Caco-2 (cell line): ENCODE measurements around the gene SMAD7. TPM values are rescaled to one million over a fixed set of nuclear protein-coding genes. Genes with fewer than 3 reads are reported as not detected.

Experiments used
- BruUV-seq: library from RNA; stranded (reverse); fragments of 400-500 nt; replicated peaks from 2 replicates; lab custom pipeline; 2021; lab: Mats Ljungman, UMichigan
- CTCF ChIA-PET: fragments of 300-600 bp; sonication (Branson Sonifier 250); formaldehyde crosslinking; loops from one replicate; lab custom pipeline; 2022; ENCODE audit warnings: antibody characterized with exemption; lab: Charles Lee
- POLR2A ChIA-PET: fragments of 300-600 bp; sonication (Branson Sonifier 250); formaldehyde crosslinking; loops from one replicate; lab custom pipeline; 2022; ENCODE audit warnings: antibody characterized with exemption; lab: Charles Lee
- DNase-seq, 2 experiments: peaks; one replicate each; pipeline versions ENCODE4 v3.0.0 to v3.0.0-alpha.2; 2020 to 2022
- H3K27me3 ChIP-seq: replicated peaks from 2 replicates; pipeline ENCODE4 v1.6.0; 2011; ENCODE audit warnings: low read length; ENCODE audit not compliant: control insufficient read depth, insufficient read depth
- H3K36me3 ChIP-seq: 2 replicates; pipeline ENCODE4 v1.5.1; 2011; ENCODE audit warnings: low read length; ENCODE audit not compliant: control insufficient read depth, insufficient read depth
- H3K4me1 ChIP-seq: fragments of 250-450 bp; sonication (Bioruptor Pico); 2 replicates; pipeline ENCODE4 v1.5.1; 2020; ENCODE audit warnings: mild to moderate bottlenecking
- H3K4me3 ChIP-seq: 2 replicates; pipeline ENCODE4 v1.5.1; 2011; ENCODE audit warnings: low read depth, mild to moderate bottlenecking, control low read depth, low read length
- H3K9me3 ChIP-seq: fragments of 250-450 bp; sonication (Bioruptor Pico); 2 replicates; pipeline ENCODE4 v1.5.1; 2020; ENCODE audit warnings: mild to moderate bottlenecking, moderate library complexity
- H3K27ac Mint-ChIP-seq: one replicate; pipeline ENCODE4 v1.8.0; 2022; ENCODE audit warnings: mixed read lengths; ENCODE audit not compliant: unreplicated experiment
- H3K27me3 Mint-ChIP-seq: one replicate; pipeline ENCODE4 v1.8.0; 2022; ENCODE audit warnings: mixed read lengths; ENCODE audit not compliant: insufficient read depth, unreplicated experiment
- H3K36me3 Mint-ChIP-seq: one replicate; pipeline ENCODE4 v1.8.0; 2022; ENCODE audit warnings: mild to moderate bottlenecking, mixed read lengths; ENCODE audit not compliant: insufficient read depth, unreplicated experiment
- H3K4me1 Mint-ChIP-seq: one replicate; pipeline ENCODE4 v1.8.0; 2022; ENCODE audit warnings: low read depth, mixed read lengths; ENCODE audit not compliant: unreplicated experiment
- H3K4me3 Mint-ChIP-seq: one replicate; pipeline ENCODE4 v1.8.0; 2022; ENCODE audit warnings: mild to moderate bottlenecking, moderate library complexity, mixed read lengths; ENCODE audit not compliant: unreplicated experiment
- H3K9me3 Mint-ChIP-seq: one replicate; pipeline ENCODE4 v1.8.0; 2022; ENCODE audit warnings: mixed read lengths; ENCODE audit not compliant: unreplicated experiment
- intact Hi-C: fragments of 100-400 bp; cut with micrococcal nuclease; formaldehyde crosslinking; loops from one replicate; pipeline ENCODE4 v1.10.0; 2022; ENCODE audit not compliant: unreplicated experiment
- total RNA-seq: library from RNA; stranded (reverse); gene quantifications from 2 replicates; pipeline ENCODE4 v1.2.3, GENCODE V29; 2022
- TF ChIP-seq, protein P1 (sequence below), 2 experiments: fragments of 200-600 bp in 1 of 2; IDR thresholded peaks; 1 replicate in 1 of 2; 2 replicates in 1 of 2; pipeline versions ENCODE4 v1.5.1 to v1.8.0; 2011 to 2022; ENCODE audit warnings: antibody characterized with exemption in 1 of 2, control low read depth in 1 of 2, inconsistent platforms in 1 of 2, low read depth in 1 of 2, low read length in 1 of 2, mild to moderate bottlenecking in 1 of 2, moderate library complexity in 1 of 2; ENCODE audit not compliant: insufficient read depth in 1 of 2, severe bottlenecking in 1 of 2, unreplicated experiment in 1 of 2

SMAD7 gene
- total RNA-seq, 1 experiment from 2014 or later, result 9.3 TPM

DNA sequence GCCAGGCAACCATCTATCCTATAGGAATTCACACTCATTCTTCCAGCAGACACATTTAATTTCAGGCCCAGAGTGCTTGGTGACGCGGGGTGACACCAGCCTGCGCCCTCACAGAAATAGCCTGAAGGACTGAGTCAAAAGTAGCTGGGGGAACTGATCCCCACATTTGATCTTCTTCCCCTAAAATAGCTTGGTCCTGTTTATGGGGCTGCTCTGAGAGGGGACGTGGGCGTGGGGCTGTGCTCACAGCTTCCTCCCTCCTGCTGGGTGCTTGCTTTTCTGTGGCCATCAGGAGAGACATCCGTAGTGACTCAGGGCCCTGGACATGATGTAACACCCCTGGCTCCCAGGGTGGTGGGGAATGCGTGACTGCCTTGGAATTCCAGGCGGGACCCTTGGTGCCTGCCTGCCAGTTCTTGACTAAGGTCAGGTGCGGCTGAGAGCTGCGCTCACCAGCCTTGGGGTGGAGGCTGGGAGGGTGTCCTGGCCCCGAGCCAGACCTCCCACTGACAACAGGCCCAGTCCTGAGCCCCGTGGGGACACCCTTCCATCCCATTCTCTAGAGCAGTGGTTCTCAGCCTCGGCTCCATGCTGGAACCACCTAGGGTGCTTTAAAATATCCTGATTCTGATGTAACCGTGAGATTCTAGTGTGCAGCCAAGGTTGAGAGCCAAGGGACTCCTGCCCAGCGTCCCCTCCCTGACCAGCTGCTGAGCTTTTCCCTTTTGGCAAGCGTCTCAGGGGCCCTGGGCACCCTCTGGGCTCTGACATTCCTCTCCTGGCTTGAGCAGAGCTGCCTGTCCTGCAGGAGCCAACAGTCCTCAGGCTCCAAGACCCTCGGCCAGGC is 47.4 kb upstream of the SMAD7 start:
- peaks cover 29% of the 10 kb centered on the region for H3K4me1 ChIP-seq
- no TSS peak for BruUV-seq
- peaks cover 14% of the 10 kb centered on the region for H3K4me1 Mint-ChIP-seq
- H3K27ac Mint-ChIP-seq, result peak overlapping the region; percentile 86
- H3K27me3 ChIP-seq, result no peaks in the 10 kb centered on the region
- H3K9me3 Mint-ChIP-seq, result no peaks in the 10 kb centered on the region
- H3K4me3 Mint-ChIP-seq, result no peak overlapping the region
- CTCF ChIA-PET, result interaction anchor here (1.3 kb wide), 1 partner anchor 44 kb away, joined by 3 read pairs; no protein-coding TSS in a partner anchor
- POLR2A ChIA-PET, result interaction anchor here (1.5 kb wide), 1 partner anchor 46 kb away, joined by 10 read pairs; no protein-coding TSS in a partner anchor
- H3K4me3 ChIP-seq, result no peak overlapping the region
- H3K36me3 Mint-ChIP-seq, result no peaks in the 10 kb centered on the region
- H3K9me3 ChIP-seq, result no peaks in the 10 kb centered on the region
- TF ChIP-seq, protein P1, sequence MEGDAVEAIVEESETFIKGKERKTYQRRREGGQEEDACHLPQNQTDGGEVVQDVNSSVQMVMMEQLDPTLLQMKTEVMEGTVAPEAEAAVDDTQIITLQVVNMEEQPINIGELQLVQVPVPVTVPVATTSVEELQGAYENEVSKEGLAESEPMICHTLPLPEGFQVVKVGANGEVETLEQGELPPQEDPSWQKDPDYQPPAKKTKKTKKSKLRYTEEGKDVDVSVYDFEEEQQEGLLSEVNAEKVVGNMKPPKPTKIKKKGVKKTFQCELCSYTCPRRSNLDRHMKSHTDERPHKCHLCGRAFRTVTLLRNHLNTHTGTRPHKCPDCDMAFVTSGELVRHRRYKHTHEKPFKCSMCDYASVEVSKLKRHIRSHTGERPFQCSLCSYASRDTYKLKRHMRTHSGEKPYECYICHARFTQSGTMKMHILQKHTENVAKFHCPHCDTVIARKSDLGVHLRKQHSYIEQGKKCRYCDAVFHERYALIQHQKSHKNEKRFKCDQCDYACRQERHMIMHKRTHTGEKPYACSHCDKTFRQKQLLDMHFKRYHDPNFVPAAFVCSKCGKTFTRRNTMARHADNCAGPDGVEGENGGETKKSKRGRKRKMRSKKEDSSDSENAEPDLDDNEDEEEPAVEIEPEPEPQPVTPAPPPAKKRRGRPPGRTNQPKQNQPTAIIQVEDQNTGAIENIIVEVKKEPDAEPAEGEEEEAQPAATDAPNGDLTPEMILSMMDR (IDR thresholded peaks at IDR 0.05; ENCODE audit: insufficient read depth in 1 of 2, low read depth in 1 of 2, low read length in 1 of 2, severe bottlenecking in 1 of 2, unreplicated experiment in 1 of 2), result no peak
- no peaks in the 10 kb centered on the region for H3K27me3 Mint-ChIP-seq
- intact Hi-C loops, result no loop called here
- peak; percentile 55 to 67 for DNase-seq
- H3K36me3 ChIP-seq, result no peaks in the 10 kb centered on the region

DNA sequence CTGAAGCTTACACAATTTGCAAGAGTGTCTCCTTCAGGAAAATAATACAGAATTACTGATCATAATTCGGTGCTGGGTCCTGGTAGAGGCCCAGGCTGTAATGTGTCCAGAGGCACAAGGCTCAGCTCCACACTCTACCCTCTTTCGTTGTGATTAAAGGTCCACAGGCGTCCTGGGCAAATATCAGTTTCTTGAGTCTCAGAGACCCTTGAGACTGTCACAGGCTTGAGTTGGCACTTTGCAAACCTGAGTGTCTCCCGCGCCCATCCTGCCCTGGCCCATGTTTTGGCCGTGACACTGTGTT is 46.9 kb upstream of the SMAD7 start:
- H3K27me3 ChIP-seq, result no peaks in the 10 kb centered on the region
- H3K4me3 ChIP-seq, result no peak overlapping the region
- no peaks in the 10 kb centered on the region for H3K36me3 ChIP-seq
- ChIA-PET CTCF (interaction anchor here (0.5 to 1.3 kb wide), 2 partner anchors 44 to 418 kb away, joined by 3 read pairs; no protein-coding TSS in a partner anchor), POLR2A (interaction anchor here (1.5 kb wide), 1 partner anchor 46 kb away, joined by 10 read pairs; no protein-coding TSS in a partner anchor)
- no TSS peak for BruUV-seq
- intact Hi-C loops, result no loop called here
- H3K4me3 Mint-ChIP-seq, result no peak overlapping the region
- peaks cover 35% of the 10 kb centered on the region for H3K4me1 ChIP-seq
- no peaks in the 10 kb centered on the region for H3K27me3 Mint-ChIP-seq
- no peaks in the 10 kb centered on the region for H3K36me3 Mint-ChIP-seq
- no peaks in the 10 kb centered on the region for H3K9me3 Mint-ChIP-seq
- H3K9me3 ChIP-seq, result no peaks in the 10 kb centered on the region
- H3K4me1 Mint-ChIP-seq, result peaks cover 20% of the 10 kb centered on the region
- H3K27ac Mint-ChIP-seq, result peak overlapping the region; percentile 86
- no peak for DNase-seq
- TF ChIP-seq, protein P1 (IDR thresholded peaks at IDR 0.05; ENCODE audit: insufficient read depth in 1 of 2, low read depth in 1 of 2, low read length in 1 of 2, severe bottlenecking in 1 of 2, unreplicated experiment in 1 of 2), result no peak

DNA sequence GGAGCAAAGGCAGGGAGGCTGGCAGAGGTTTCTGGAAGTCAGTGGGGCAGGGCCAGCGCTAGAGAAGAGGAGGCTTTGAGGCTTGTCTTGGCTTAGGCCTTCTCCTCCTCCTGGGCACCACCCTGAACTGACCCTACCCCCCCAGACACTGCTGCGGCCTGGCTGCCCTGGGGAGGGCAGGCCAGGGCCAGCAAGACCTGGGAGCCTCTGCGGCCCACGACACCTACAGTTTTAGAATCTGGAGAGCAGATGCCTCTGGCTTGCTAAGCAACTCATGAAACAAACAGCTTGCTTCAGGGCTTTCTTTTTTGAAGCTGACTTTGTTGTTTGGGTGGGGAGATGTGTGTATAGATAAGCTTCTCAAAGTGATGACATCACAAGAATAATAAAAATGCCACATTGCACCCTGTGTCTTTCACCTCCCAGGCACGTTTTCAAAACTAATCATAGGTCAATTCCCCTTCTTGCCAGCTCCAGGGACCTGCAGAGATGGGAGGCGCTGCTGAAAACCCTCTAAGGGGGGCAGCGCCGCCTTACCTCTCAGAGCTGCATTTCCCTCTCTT is 46.2 kb upstream of the SMAD7 start:
- ChIA-PET POLR2A (interaction anchor here (0.6 to 1.5 kb wide), 2 partner anchors 14 to 45 kb away, joined by 6 to 10 read pairs; no protein-coding TSS in a partner anchor), CTCF (interaction anchor here (0.5 to 1.3 kb wide), 3 partner anchors 45 to 419 kb away, joined by 3 read pairs; no protein-coding TSS in a partner anchor)
- no peaks in the 10 kb centered on the region for H3K27me3 ChIP-seq
- H3K36me3 ChIP-seq, result no peaks in the 10 kb centered on the region
- peak; percentile 54 to 57 for DNase-seq
- no peak overlapping the region for H3K4me3 Mint-ChIP-seq
- intact Hi-C loops, result no loop called here
- no peaks in the 10 kb centered on the region for H3K27me3 Mint-ChIP-seq
- peaks cover 23% of the 10 kb centered on the region for H3K4me1 Mint-ChIP-seq
- H3K9me3 Mint-ChIP-seq, result no peaks in the 10 kb centered on the region
- no peaks in the 10 kb centered on the region for H3K36me3 Mint-ChIP-seq
- H3K4me3 ChIP-seq, result no peak overlapping the region
- no peaks in the 10 kb centered on the region for H3K9me3 ChIP-seq
- BruUV-seq, result no TSS peak
- H3K27ac Mint-ChIP-seq, result peak overlapping the region; percentile 86
- TF ChIP-seq, protein P1 (IDR thresholded peaks at IDR 0.05; ENCODE audit: insufficient read depth in 1 of 2, low read depth in 1 of 2, low read length in 1 of 2, severe bottlenecking in 1 of 2, unreplicated experiment in 1 of 2), result peak in 1 of 2 experiments; percentile 10
- H3K4me1 ChIP-seq, result peaks cover 41% of the 10 kb centered on the region
